Spleen (tissue), 11 donors: ENCODE results near the gene ARHGAP24. TPM values are rescaled to one million over a fixed set of nuclear protein-coding genes. Genes with fewer than 3 reads are reported as not detected.

Experiments
- DNase-seq: peaks from one replicate; pipeline ENCODE4 v3.0.0-alpha.2; 2020
- H3K27ac ChIP-seq, 8 donors: fragments of 200-600 bp; sonication (generic) in 7 of 8; 1 replicate in 4 of 8; 2 replicates in 4 of 8; pipeline versions ENCODE4 v1.5.0 to v1.8.0; 2016 to 2021; ENCODE audit warnings: inconsistent platforms in 4 of 8, mild to moderate bottlenecking in 4 of 8, moderate library complexity in 1 of 8
- H3K27me3 ChIP-seq, 7 donors: fragments of 200-600 bp; sonication (generic) in 6 of 7; replicated peaks in 1 of 7; 1 replicate in 4 of 7; 2 replicates in 3 of 7; pipeline versions ENCODE4 v1.5.0 to v1.8.0; 2016 to 2021; ENCODE audit warnings: inconsistent platforms in 3 of 7, mild to moderate bottlenecking in 1 of 7
- H3K36me3 ChIP-seq, 6 donors: fragments of 200-600 bp; sonication (generic) in 5 of 6; 1 replicate in 4 of 6; 2 replicates in 2 of 6; pipeline versions ENCODE4 v1.5.0 to v1.8.0; 2016 to 2021; ENCODE audit warnings: inconsistent platforms in 2 of 6
- H3K4me1 ChIP-seq, 6 donors: fragments of 200-600 bp; sonication (generic) in 5 of 6; 1 replicate in 3 of 6; 2 replicates in 3 of 6; pipeline versions ENCODE4 v1.5.0 to v1.8.0; 2016 to 2021; ENCODE audit warnings: inconsistent platforms in 3 of 6
- H3K4me3 ChIP-seq, 8 donors: fragments of 200-600 bp; sonication (generic) in 7 of 8; 1 replicate in 4 of 8; 2 replicates in 4 of 8; pipeline versions ENCODE4 v1.5.0 to v1.8.0; 2016 to 2021; ENCODE audit warnings: inconsistent platforms in 4 of 8, mild to moderate bottlenecking in 4 of 8, moderate library complexity in 2 of 8
- H3K9me3 ChIP-seq, 8 donors: fragments of 200-600 bp; sonication (generic) in 7 of 8; 1 replicate in 4 of 8; 2 replicates in 4 of 8; pipeline versions ENCODE4 v1.5.0 to v1.8.0; 2016 to 2021; ENCODE audit warnings: inconsistent platforms in 4 of 8
- POLR2A ChIP-seq, 3 donors: fragments of 450-650 bp; IDR thresholded peaks; one replicate each; pipeline ENCODE4 v1.5.1; 2017; ENCODE audit warnings: antibody characterized with exemption in 3 of 3, mild to moderate bottlenecking in 1 of 3
- POLR2AphosphoS5 ChIP-seq, 3 donors: sonication (generic); formaldehyde crosslinking; IDR thresholded peaks; one replicate each; pipeline ENCODE4 v1.5.1; 2017; ENCODE audit warnings: antibody characterized with exemption in 3 of 3
- WGBS, 5 donors: extraction: QIAGEN DNeasy Blood & Tissue Kit in 3 of 5; methylation state at CpG; one replicate each; pipeline versions ENCODE4 v1.1.5 to v1.1.7; 2013 to 2018; 5-methylcytosine and 5-hydroxymethylcytosine counted together
- intact Hi-C: fragments of 100-400 bp; cut with DNase I; formaldehyde crosslinking; loops from one replicate; pipeline ENCODE4 v1.15.0; 2023; ENCODE audit warnings: low total_unique reads
- polyA plus RNA-seq, 3 donors: library from polyadenylated mRNA; stranded (reverse); fragments of 200-250 nt; gene quantifications; one replicate each; pipeline ENCODE4 v1.2.1, GENCODE V29; 2013
- total RNA-seq, 7 donors: library from RNA; depleted of rRNA in 3 of 7; stranded (reverse); fragments of >200 nt in 3 of 7; fragmentation: NEBNext Ultra II Directional in 4 of 7; extraction: Animal tissue kit (Norgen Biotek cat#: 25700) in 4 of 7; gene quantifications; one replicate each; pipeline versions ENCODE4 v1.1.0 to v1.2.1, GENCODE V29; 2016 to 2021
- TF ChIP-seq, protein P1 (sequence below), 11 experiments: fragments of 200-600 bp in 7 of 11; fragments of 450-650 bp in 4 of 11; sonication (generic) in 4 of 11; IDR thresholded peaks in 8 of 11; conservative IDR thresholded peaks in 3 of 11; 1 replicate in 7 of 11; 2 replicates in 4 of 11; pipeline versions ENCODE4 v1.4.0 to v1.8.0; 2016 to 2021; ENCODE audit warnings: antibody characterized with exemption in 11 of 11, inconsistent platforms in 4 of 11, mild to moderate bottlenecking in 1 of 11
- donor health status: healthy with polysubstance abuse.
- donor health status: DM: no; HTN: no; CAD: no; lungs with moderate emphysema.
- donor health status: DM: no; HTN: no; CAD: no.
- donor health status: Bipolar disorder and iron deficiency.
- donor health status: healthy.
- donor health status: DM: no; HTN: no; CAD: no.
- donor health status: DM: yes; HTN: yes; CAD: no.

ARHGAP24 gene
- total and polyA plus RNA-seq, 10 donors = 23.1 to 199 (median 130) TPM

DNA sequence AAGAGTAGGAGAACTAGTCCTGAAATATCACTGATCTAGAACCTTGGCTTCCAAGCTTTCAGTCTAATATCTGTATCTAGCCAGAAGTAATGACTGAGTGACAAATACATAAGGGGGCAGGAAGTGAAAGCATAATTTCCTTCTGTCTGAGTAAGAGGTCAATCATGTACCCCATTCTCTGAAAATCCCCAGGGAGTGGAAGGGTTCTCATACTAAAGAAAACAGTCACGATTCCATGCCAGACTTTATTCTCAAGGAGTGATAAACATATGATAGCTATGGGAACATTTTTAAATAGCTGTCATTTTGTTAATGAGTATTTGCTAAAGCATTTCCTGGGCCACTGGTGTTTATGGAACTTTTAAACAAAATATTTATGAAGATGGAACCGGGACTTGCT is 308.5 kb downstream of the ARHGAP24 start:
- Histone ChIP-seq H3K9me3 (no peaks in the 10 kb centered on the region), H3K27ac (peak overlapping the region in 7 of 8 donors; percentile 3 to 48 (median 39)), H3K27me3 (no peaks in the 10 kb centered on the region), H3K36me3 (no peaks in the 10 kb centered on the region), H3K4me1 (peaks cover 3 to 64% (median 24%) of the 10 kb centered on the region in 6 donors), H3K4me3 (no peak overlapping the region)
- TF ChIP-seq POLR2A (IDR thresholded peaks at IDR 0.05) (no peak), POLR2AphosphoS5 (IDR thresholded peaks at IDR 0.05) (no peak)
- 52 to 73% (median 68%) methylated on average over 2 of the region's 2 CpGs for WGBS, 5 donors
- no peak for DNase-seq
- intact Hi-C loops = no loop called here

DNA sequence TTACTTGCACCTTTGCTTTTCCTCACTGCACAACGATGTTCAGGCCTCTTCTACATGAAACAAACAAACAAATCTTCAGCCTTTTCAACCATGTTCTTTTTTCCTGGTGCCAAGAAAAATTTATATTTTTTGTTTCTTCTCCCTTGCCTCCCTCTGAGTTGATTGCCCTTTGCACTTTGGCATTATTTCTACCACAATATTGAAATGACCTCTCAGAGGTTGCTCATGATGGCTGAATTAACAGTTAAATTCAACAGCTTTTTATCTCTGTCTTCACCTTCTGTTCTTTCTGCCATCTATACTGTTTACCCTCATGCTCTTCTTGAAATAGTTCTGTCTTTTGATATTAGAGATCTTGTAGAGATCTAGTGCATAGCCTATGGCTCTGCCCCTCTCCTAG is 308.9 kb downstream of the ARHGAP24 start:
- no peaks in the 10 kb centered on the region for H3K9me3 ChIP-seq
- H3K27ac ChIP-seq = peak overlapping the region in 7 of 8 donors; percentile 4 to 48 (median 39)
- H3K36me3 ChIP-seq = no peaks in the 10 kb centered on the region
- H3K4me3 ChIP-seq = no peak overlapping the region
- TF ChIP-seq POLR2A (IDR thresholded peaks at IDR 0.05) (no peak), POLR2AphosphoS5 (IDR thresholded peaks at IDR 0.05) (no peak)
- TF ChIP-seq, protein P1, sequence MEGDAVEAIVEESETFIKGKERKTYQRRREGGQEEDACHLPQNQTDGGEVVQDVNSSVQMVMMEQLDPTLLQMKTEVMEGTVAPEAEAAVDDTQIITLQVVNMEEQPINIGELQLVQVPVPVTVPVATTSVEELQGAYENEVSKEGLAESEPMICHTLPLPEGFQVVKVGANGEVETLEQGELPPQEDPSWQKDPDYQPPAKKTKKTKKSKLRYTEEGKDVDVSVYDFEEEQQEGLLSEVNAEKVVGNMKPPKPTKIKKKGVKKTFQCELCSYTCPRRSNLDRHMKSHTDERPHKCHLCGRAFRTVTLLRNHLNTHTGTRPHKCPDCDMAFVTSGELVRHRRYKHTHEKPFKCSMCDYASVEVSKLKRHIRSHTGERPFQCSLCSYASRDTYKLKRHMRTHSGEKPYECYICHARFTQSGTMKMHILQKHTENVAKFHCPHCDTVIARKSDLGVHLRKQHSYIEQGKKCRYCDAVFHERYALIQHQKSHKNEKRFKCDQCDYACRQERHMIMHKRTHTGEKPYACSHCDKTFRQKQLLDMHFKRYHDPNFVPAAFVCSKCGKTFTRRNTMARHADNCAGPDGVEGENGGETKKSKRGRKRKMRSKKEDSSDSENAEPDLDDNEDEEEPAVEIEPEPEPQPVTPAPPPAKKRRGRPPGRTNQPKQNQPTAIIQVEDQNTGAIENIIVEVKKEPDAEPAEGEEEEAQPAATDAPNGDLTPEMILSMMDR (IDR thresholded peaks at IDR 0.05 in 8 of 11, conservative IDR thresholded peaks at IDR 0.05 in 3 of 11) = no peak
- 76 to 91% (median 83%) methylated on average over 1 of the region's 1 CpG for WGBS, 5 donors
- no peaks in the 10 kb centered on the region for H3K27me3 ChIP-seq
- peaks cover 3 to 60% (median 24%) of the 10 kb centered on the region in 6 donors for H3K4me1 ChIP-seq
- intact Hi-C loops = no loop called here
- no peak for DNase-seq

DNA sequence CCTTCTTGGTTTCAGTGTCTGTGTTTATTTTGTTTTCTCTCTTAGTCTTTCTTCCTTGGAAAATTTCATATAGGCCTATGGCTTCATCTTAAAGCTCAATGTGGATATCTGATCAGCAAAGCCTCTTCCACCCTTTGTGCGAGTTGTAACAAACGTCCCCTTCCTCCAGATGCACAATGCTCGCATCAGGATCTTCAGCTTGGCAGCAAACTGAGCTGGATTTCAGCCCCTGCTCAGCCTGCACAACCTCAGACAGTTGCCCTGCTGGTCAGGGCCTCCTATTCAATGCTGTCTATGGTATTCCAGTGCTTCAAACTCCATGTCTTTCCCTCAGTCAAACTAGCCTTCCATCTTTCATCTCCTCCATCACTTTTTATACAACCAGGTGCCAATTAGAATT is 309.4 kb downstream of the ARHGAP24 start:
- Histone ChIP-seq H3K9me3 (no peaks in the 10 kb centered on the region), H3K27me3 (no peaks in the 10 kb centered on the region), H3K27ac (peak overlapping the region in 7 of 8 donors; percentile 4 to 48 (median 39)), H3K36me3 (no peaks in the 10 kb centered on the region), H3K4me1 (peaks cover 3 to 56% (median 24%) of the 10 kb centered on the region in 6 donors), H3K4me3 (no peak overlapping the region)
- TF ChIP-seq, protein P1 (IDR thresholded peaks at IDR 0.05 in 8 of 11, conservative IDR thresholded peaks at IDR 0.05 in 3 of 11) = no peak
- TF ChIP-seq POLR2A (IDR thresholded peaks at IDR 0.05) = no peak
- no peak for TF ChIP-seq POLR2AphosphoS5 (IDR thresholded peaks at IDR 0.05)
- no peak for DNase-seq
- WGBS, 5 donors = 90 to 95% (median 92%) methylated on average over 3 of the region's 3 CpGs
- intact Hi-C loops = no loop called here

DNA sequence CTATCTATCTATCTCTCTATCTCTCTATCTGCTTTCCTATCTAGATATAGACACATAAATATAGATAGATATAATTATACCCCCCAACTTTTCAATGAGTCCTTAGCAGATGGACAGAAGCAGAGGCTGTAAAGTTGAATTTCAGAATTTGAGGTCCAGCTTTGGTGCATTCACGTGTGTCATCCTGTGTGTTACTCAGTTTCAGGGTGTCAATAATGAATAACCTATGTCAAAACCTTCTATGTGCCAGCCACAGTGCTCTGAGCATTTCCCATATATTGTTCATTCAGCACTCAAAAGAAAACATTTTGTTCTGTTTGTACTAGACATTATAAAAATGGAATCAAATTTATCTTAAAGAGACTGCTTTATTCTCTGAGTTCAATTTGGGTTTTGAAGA is 310.0 kb downstream of the ARHGAP24 start:
- no peak for DNase-seq
- H3K27ac ChIP-seq = peak overlapping the region in 1 of 8 donors; percentile 40
- TF ChIP-seq POLR2AphosphoS5 (IDR thresholded peaks at IDR 0.05) (no peak), POLR2A (IDR thresholded peaks at IDR 0.05) (no peak)
- TF ChIP-seq, protein P1 (IDR thresholded peaks at IDR 0.05 in 8 of 11, conservative IDR thresholded peaks at IDR 0.05 in 3 of 11) = no peak
- intact Hi-C loops = no loop called here
- no peaks in the 10 kb centered on the region for H3K36me3 ChIP-seq
- no peaks in the 10 kb centered on the region for H3K9me3 ChIP-seq
- no peaks in the 10 kb centered on the region for H3K27me3 ChIP-seq
- 79 to 95% (median 88%) methylated on average over 1 of the region's 1 CpG for WGBS, 5 donors
- peaks cover 3 to 50% (median 22%) of the 10 kb centered on the region in 6 donors for H3K4me1 ChIP-seq
- H3K4me3 ChIP-seq = no peak overlapping the region

DNA sequence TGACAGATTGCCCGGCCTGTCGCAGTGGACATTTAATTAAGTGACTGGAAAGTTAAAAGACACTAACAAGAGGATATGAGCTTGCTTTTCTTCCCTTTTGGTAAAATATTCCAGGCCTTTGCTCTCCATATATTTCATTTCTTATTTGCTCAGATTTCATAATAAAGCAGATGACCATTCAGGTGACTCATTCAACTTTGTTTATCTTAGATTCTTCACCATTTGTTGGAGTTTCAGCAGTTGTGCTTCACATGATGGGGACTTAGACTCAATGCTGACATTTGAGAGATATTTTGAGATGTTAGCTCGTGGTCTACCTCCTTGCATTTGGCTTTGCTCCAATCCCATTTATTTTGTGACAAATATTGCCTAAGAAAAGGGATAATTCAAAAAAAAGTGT is 312.2 kb downstream of the ARHGAP24 start:
- DNase-seq = no peak
- TF ChIP-seq POLR2A (IDR thresholded peaks at IDR 0.05) (no peak), POLR2AphosphoS5 (IDR thresholded peaks at IDR 0.05) (no peak)
- TF ChIP-seq, protein P1 (IDR thresholded peaks at IDR 0.05 in 8 of 11, conservative IDR thresholded peaks at IDR 0.05 in 3 of 11) = no peak
- no peak overlapping the region for H3K27ac ChIP-seq
- peaks cover 3 to 48% (median 20%) of the 10 kb centered on the region in 6 donors for H3K4me1 ChIP-seq
- H3K36me3 ChIP-seq = no peaks in the 10 kb centered on the region
- 79 to 83% (median 80%) methylated on average over 3 of the region's 3 CpGs for WGBS, 5 donors
- no peaks in the 10 kb centered on the region for H3K9me3 ChIP-seq
- intact Hi-C loops = no loop called here
- H3K27me3 ChIP-seq = no peaks in the 10 kb centered on the region
- H3K4me3 ChIP-seq = no peak overlapping the region
